ENCODE results near the gene CYGB.
A peak's percentile ranks its signal among the peaks of the same experiment; 100 is the strongest.
"Not testable (repeated sequence)": the region's sequence is repeated elsewhere in the genome, so short reads cannot be mapped to it uniquely, and the experiment has no call there.

The CYGB gene

GRCh38 chr17:76519048-76519966 is 18.2 kb downstream of the CYGB start:
- DNase-seq: no peak

DNA sequence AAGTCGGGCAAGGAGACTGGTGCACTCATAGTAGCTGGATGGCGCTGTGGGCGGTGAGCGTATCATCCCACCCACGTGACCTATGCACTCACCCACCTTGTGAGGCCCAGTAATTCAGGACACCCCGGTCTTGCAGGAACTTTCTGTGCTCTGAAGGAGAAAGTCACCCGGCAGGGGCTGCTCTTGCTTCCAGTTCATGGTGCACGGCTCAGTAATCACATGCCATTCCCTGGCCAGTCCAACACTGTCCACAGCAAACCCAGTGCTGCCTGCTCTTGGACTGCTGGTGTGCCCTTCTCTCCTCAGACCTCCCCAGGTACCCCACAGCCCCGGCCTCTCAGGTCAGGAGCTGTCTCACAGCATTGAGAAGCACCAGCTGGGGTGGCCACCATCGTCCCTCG is 19.9 kb downstream of the CYGB start:
- no peak for DNase-seq

GRCh38 chr17:76515274-76515949 is 22.1 kb downstream of the CYGB start:
- no peak for DNase-seq

DNA sequence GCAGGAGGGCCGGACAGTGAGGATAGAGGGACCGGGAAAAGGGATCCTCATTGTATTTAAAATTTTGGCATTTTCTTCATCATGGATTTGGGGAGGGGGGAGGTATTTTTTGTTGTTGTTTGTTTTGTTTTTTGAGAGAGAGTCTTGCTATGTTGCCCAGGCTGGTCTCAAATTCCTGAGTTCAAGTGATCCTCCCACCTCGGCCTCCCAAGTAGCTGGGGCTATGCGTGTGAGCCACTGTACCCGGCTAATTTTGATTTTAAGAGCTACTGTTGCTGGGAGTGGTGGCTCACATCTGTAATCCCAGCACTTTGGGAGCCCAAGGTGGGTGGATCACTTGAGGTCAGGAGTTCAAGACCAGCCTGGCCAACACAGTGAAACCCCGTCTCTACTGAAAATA is 23.2 kb downstream of the CYGB start:
- DNase-seq: not testable (repeated sequence)

DNA sequence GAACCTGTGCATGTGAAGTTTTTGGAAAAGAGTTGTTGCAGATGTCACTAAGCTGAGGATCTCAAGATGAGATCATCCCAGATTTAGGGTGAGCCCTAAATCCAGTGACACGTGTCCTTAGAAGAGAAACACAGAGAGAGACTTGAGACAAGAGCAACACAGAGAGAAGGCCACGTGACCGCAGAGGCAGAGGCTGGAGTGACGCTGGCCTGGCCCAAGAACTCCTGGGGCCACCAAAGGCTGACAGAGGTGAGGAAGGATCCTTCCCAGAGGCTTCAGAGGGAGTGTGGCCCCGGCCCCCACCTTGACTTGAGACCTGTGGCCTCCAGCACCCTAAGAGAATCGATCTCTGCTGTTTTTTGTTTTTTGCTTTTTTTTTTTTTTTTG is 24.2 kb downstream of the CYGB start:
- DNase-seq: no peak

- no peak for DNase-seq
Observed at GRCh38 chr17:76512366-76513305, 24.9 kb downstream of the CYGB start.

- DNase-seq: no peak
Observed at GRCh38 chr17:76511668-76512365, 25.7 kb downstream of the CYGB start.

- no peak for DNase-seq
Observed at GRCh38 chr17:76510831-76511244, 26.7 kb downstream of the CYGB start.

DNA sequence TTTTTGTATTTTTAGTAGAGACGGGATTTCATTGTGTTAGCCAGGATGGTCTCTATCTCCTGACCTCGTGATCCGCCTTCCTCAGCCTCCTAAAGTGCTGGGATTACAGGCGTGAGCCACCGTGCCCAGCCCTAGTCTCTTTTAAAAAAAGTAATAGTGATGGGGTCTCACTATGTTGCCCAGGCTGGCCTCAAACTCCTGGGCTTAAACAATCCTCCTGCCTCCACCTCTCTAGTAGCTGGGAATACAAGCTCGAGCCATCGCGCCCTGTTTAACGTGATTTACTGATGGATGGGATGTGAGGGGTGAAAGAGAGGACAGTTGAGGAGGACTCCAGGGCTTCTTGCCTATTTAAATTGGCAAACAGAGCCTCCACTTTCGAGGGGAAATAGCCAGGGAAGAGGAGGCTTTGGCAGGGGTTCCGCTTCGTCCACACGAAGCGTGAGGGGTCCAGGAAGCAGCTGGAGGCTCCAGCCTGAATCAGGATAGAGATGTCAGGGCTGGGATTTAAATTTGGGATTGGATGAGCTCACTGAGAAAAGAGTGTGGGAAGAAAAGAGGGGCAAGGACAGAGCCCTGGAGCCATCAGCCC is 28.9 kb downstream of the CYGB start:
- not testable (repeated sequence) for DNase-seq

GRCh38 chr17:76506408-76507345 is 30.8 kb downstream of the CYGB start:
- DNase-seq: peak in 1 of 2 experiments; percentile 49

DNA sequence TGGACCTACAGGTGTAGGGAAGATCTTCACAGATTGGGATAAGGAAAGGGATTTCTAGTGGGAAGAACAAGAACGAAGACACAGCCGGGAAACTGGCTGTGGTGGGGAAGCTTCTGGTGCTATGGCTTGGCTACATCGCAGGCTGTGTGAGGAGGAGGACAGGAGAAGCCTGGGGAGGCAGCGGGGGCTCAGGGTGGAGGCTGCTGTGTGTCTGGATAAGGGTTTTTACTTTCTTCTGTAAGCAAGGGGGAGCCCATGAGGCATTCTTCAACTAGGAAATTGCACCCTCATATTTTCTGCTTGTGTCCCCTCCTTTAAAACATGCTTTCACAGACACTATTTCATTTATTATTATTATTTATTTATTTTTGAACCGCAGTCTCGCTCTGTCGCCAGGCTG is 33.4 kb downstream of the CYGB start:
- DNase-seq: no peak

DNA sequence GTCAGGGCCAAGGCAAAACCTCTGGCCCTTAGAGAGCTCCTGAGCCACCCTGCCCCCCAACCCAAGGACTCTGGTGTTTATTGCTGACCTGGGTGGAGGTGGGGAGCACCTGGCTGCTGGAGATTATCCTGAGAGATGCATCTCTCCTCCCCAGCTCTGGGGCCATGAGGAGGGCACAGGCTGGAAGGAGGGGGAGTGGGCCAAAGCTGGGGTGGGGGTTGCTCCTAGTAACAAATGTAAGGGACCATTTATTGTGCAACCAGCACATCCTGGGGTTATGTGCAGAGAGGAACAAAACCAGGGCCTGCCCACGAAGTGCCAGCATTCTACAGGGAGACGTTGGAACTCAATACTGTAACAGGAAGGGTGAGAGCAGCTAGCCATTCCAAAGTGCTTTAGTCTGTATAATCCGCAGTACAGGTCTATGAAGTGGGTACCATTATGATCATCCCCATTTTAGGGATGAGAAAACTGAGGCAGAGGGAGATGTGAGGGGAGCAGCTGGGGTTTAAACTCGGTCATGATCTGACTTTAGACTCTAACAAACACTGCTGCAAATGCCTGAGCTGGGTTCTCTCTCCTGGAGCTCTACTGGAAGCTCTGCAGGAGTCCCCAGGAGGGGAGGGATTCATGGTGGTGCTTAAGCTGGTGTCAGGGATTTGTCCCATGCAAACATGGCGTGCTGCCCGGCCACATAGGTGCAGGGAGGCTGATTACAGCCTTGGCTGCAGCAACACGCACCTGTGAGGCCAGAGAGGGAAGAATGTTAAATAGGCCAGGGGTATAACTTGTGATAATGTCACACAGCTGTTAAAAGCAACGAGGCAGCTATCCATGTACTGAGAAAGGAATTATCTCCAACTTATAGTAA is 34.9 kb downstream of the CYGB start:
- no peak for DNase-seq

- no peak for DNase-seq
Observed at GRCh38 chr17:76501827-76502307, 35.6 kb downstream of the CYGB start.

DNA sequence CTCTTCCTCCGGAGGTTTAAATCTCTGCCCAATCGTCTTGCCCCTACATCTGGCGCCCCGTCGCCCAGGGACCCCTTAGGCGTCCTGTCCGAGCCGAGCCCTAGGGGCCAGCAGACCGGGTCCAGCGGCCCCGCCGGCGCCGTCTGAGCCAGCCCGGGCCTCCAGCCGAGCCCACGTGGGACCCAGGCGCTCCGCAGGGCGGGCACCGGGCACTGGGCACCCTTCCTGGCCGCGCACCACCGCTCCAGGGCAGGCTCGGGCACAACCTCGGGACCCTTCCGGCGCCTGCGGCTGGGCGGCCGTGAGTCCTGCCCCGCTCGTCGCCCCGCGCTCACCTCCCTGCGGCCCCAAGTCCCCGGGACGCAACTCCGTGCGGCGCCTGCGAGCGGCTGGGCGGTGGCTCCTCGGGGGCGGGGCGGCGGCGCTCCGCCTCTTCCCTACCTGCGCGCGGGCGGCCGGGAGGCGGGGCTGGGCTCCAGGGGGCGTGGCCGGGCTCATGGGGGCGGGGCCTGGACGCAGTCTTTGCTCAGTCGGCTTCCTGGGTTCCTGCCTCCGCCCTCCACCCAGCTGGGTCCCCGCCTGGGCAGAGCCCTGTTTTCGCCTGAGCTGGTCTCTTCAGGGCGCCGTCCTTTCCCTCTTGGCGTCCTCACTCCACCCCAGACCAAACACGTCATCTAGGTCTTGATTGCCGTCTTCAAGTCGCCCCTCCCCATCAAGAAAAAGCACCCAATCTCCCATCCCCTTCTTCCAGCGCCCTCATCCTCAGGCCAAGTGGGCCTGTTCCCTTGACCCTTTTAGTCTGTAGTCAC is 36.3 kb downstream of the CYGB start, which contains the start of gene RHBDF2:
TSS of gene RHBDF2 (minus strand) at position 406 of the 809 bp plus-strand sequence. CDS start 19,899 bp downstream, outside the sequence.
- DNase-seq: no peak

DNA sequence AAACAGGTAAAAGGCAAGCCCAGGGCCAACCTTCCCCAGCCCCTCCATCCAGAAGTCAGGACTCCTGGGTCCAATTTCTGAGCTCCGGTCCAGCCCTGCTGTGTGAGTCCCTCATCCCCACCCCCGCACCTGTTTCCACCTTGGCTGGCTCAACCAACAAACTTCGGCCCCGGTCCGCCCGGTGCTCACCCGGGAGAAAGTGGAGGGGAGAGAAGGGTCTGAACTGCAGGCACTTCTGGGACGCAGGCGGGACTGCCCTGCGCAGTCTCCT is 36.8 kb downstream of the CYGB start:
- no peak for DNase-seq

DNA sequence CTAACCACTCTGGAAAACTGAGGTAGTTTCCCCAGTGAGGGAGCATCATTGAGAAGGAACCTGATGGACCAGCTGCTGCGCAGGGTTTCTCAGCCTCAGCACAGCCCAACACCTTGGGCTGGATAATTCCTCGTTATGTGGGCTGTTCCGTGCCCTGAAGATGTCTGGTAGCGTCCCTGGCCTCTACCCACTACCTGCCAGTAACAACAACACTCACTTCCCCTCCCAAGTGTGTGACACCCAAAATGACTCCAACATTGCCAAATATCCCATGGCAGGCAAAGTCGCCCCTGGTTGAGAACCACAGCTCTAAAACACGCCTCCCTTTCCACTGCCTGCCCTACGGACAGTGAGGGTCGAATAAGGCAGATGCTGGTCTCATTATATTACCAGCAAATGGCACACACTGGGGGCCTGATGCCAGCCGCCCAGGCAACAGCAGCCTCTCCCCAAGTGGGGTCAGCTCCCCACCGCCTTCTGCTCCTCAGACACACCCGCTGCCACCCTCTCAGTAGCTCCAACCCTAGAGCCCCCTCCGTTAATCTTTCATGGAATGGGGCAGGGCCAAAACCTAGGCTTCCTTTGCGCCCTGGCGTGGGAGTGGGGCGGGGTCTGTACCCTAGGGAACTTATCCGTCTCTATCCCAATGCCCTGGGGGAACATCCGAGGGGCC is 37.3 kb downstream of the CYGB start:
- DNase-seq: no peak

DNA sequence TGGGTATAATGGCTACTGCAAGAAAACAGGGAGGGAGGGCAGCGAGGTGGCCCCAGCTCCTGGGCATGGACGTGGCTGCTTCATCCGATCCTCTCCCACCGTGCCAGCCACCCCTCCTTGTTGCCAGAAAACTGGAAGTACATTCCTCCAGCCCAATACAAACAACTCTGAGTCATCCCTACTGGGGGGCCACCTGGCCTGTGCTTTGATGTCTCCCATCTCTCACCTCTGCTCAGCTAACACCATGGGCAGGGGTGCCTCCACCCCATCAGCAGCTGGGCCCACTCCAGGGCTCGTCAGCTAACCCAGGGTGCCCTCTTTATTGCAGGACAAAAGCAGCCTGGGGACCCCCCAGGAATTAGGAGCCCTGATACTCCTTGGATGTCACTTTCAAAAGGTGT is 38.2 kb downstream of the CYGB start:
- DNase-seq: no peak

GRCh38 chr17:76498876-76499251 is 38.6 kb downstream of the CYGB start:
- no peak for DNase-seq
